ENCODE measurements around the gene PRELP.
"Not testable (repeated sequence)": the region's sequence is repeated elsewhere in the genome, so short reads cannot be mapped to it uniquely, and the experiment has no call there.

PRELP gene

DNA sequence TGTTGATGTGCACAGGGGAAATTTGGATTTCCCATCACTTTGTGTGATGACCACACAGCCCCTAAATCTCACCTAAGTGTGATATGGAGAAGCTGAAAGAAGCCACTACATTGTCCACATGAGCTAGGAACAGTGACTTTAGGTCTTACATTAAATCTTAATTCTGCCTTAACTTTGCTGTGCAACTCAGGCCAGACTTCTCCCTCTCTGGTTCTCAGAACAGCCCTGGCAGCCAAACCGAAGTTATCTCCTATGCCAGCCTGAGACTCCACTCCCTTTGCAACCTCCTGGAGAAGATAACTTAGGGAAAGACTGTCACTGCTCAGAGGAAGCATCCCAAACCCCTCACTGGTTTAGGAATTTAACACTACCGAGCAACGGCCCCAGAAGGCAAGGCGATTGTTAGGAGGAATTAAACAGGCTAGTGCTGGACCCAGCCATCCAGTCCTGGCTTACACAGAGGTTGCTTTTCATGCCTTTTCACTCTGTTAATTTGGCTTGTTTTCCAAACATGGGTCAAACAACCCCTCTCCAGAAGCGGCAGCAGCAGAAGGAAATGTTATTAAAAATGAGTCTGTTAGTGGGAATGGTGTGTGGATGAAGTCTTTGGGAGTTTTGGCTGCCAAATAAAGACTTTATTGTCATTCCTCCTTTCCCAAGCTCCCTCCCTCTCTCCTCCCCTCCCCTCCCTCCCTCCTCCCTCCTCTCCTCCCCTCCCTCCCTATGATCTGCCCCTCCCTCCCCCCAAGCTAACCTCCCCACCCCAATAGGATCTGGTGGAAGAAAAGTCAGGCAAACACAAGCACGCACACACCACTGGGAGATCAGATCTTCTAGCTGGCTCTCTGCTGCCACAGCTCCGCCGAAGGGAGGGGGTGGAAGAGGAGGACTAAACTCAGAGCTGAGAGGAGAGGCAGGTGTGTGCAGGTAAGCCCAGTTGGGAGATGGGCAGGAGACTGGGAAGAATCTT is at the start of gene PRELP:
Gene PRELP (plus strand): TSS at position 795 of the 970 bp plus-strand sequence. CDS start 7,379 bp downstream, outside the sequence.
- DNase-seq = peak; percentile 88

- DNase-seq = no peak
These were observed 49.2 kb upstream of the PRELP start for GRCh38 chr1:203426366-203426765.

GRCh38 chr1:203426870-203427269 is 48.7 kb upstream of the PRELP start:
- DNase-seq = no peak

DNA sequence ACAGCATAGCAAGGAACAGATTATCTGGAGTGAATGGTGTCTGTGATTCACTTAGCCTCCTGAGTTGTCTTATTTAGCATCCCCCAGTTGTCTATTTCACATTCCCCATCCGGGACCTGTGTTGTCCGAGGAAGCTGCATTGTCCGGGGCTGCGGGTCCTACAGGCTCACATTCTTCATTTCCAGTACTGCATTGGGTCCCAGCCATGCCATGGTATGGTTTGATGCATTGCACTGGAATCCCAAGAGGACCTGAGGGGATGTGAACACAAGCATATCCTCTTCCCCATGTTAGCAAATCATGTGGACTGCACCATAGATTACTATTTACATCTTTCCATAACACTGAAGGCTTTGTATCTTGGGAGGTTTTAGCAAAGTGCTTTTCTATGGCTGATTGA is 48.2 kb upstream of the PRELP start:
- DNase-seq = no peak

DNA sequence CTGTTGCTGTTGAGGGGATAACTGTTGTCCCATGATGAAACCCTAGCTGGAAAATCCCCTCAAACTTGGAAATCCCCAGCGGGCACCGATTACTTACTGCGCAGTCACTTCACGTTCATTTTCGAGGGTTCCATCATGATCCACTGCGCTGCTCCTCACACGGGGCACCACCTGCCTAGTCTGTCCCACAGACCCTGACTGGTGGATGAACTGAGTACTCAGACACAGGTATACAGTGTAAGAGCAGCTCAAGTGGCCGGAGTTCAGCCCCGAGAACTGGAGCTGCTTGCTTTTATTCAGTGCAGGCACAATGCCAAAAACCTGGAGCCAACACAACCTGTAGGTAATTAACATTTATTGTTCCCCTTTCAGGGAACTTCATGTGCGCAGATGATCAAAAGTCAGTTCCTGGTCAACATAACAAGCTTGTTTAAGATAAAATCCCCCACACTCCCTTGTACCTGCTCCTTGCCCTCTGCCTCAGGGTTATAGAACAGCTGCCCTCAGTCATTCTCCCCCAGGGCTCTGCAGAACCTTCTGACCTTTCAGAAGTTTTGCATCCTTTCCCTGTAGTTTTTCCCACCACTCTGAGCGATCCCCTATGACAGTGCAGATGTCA is 46.5 kb upstream of the PRELP start:
- DNase-seq = peak; percentile 60

DNA sequence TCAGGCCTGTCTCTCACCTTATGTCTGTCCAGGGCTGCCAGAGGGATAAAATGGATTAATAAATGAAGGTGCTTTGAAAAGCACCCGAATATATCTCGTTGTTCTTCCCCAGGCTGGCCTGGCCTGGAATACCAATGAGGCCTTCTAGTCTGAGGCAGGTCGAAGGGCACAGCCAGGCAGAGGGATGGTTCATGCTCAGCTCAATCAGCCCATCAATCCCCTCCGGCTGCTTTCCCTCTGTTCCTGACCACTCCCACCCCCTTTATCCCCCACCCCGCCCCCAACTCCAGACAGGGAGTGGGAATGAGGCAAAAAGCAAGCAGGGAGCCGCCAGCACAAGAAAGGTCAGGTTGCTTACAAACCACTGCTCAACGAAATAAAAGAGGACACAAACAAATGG is 40.0 kb upstream of the PRELP start:
- DNase-seq = no peak

DNA sequence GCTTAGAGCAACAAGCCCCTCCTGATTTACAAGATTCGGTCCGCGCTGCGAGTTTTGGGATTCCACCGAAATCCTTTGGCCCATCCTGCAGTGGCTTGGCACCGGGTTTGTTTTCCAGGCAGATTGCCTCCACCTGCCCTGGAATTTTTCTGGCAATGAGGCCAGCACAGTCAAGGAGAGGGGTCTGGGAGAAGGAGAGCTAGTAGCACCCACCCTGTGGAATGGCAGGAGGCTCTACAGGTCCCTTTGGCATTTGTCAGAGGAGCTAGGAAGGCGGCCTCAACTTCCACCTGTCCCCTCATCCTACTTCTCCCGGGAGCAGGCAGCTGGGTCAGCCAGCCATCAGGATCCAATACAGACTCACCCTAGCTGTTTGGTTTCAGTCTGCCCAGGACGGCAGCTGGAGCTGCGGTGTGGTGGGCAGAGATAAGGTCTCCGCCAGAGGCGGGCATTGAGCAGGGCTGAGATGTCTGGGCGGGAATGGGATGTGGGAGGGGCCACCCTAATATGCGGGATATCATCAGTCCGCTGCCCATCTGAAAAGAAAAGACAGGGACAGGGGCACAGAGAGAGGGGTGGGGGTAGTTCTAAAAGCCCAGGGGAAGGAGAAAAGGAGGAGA is 37.8 kb upstream of the PRELP start:
- no peak for DNase-seq

DNA sequence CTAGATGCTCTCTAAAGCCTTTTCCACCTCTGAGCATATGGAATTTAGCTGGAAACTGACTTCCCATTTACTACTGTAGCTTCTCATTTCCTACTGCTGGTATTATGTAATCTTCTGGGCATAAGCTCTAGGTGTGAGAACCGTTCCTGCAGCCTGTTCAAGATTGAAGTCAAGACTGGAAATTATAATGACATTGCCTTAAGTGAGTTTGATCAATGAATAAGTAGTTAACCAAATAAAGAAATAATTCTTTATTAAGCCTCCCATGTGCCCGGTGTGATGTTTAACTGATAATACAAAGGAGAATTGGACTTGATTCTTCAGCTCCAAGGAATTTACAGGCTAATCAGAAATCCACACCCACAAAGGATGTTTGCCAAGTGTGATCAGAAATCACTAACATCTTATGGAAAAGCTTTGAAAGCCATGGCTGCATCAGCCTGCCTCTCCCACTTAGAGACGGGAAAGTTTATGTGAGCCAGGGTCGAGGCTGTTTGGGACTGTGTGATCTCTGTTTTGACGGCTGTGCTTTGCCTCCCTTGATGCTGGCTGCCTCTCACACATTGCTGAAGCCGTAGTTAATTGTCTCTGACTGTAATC is 36.4 kb upstream of the PRELP start:
- no peak for DNase-seq

- no peak for DNase-seq
These were observed 34.8 kb upstream of the PRELP start for GRCh38 chr1:203440771-203441170.

- DNase-seq = no peak
These were observed 33.8 kb upstream of the PRELP start for GRCh38 chr1:203441766-203442165.

GRCh38 chr1:203442821-203443220 is 32.8 kb upstream of the PRELP start:
- no peak for DNase-seq

DNA sequence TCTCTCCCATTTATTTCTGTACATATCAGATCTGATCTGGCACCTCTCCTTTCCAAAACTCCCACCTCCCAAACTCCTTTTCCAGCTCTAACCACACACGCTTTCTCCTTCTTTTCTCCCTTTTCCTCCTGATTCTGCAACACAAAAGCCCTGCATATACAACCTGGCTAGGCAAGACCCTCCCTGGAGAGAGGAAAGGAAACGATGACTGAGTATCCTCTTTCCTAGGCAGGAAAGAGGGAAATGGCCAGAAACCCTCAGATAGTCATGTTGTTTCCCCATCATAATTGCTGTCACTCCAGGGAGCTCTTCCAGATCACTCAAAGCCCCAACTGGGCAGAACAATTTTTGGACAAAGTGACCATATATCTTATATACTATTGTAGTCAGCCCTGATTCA is 32.3 kb upstream of the PRELP start:
- no peak for DNase-seq

DNA sequence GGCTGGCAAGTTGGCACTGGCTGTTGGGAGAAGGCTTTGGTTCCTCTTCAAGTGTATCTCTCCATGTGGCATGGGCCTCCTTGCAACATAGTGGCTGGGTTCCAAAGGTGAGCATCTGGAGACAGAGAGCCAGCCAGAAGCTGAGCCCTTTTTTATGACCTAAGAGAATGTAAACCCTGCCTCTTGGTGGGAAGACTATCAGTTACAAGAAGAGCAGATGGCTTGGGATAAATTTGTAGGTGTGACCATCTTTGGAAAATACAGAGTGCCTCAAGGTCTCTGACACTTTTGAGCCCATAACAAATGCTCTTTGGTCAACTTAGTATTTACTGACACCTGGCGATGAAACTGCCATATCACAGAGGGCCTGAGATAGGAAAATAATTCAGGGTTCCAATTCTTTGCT is 31.4 kb upstream of the PRELP start:
- no peak for DNase-seq

DNA sequence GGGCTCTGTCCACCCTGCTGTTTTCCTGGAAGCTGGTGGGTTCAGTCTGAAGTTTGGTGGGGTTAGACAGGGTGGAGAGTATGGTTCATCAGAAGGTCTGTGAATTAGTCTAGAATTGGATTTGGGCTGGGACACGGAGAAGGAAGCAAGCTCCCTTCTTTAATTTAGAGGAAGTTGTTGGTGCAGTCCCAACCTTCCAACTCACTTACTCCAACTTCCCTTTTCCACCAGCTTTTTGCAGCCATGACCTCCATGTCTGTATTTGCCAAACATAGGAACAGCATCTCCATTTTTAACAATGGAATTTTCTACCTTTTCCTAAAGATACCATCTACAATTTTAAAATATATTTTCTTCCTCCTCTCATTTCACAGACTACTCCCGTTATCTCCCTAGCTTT is 28.5 kb upstream of the PRELP start:
- DNase-seq = no peak

- not testable (repeated sequence) for DNase-seq
These were observed 28.0 kb upstream of the PRELP start for GRCh38 chr1:203447598-203447997.

DNA sequence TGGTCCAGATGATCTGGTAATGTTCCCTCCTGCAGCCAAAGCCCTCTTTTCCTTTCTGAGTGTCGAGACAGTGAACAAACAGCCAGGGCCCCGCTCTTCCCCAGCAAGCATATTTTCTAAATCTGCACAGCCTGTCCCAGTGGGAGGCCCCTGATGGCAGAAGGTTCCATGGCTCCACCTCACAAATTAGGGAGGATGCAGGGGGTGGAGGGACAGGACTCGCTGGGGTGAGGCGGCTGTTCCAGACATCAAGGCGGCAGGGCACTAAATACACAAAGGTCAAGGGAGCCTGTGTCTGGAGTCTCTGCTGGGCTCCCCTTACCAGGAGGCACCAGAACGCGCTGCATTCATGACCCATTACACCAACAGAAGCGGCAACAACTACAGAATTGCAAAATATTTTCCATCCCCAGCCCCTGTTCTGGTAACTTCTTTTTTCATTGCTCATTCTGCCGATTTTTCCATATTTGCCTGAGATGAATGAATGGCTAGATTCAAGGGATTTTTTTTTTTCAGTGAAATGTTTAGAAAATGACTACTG is 27.0 kb upstream of the PRELP start:
- no peak for DNase-seq

GRCh38 chr1:203450001-203450400 is 25.6 kb upstream of the PRELP start:
- no peak for DNase-seq

DNA sequence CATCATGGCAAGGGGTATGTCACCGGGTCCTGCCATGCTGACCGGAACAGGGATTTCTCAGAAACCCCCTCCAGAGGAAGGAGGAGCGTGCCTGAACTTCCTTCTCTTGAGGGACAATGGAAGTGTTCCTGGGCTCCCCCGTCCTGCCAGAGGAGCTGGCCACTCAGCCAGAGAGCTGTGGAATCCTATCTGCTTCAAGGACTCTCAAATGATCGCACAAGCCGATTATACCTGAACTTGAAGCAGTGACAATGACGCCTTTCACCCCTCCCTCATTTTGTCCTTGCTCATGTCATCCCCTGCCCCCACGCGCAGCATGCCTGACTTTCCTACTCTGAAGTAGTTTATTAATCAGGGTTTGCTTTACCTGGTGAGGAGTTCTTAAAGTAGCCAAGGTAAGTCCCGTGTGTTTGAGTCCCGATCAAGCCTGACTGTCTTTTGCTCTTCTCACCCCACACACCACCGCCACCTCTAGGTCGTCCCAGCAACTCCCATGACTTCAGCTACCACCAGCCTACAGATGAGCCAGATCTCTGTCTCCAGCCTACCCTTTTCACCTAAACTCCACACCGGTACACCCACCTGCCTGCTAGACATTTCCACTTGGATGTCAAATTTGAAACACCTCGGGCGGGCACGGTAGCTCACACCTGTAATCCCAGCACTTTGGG is 25.0 kb upstream of the PRELP start:
- no peak for DNase-seq

DNA sequence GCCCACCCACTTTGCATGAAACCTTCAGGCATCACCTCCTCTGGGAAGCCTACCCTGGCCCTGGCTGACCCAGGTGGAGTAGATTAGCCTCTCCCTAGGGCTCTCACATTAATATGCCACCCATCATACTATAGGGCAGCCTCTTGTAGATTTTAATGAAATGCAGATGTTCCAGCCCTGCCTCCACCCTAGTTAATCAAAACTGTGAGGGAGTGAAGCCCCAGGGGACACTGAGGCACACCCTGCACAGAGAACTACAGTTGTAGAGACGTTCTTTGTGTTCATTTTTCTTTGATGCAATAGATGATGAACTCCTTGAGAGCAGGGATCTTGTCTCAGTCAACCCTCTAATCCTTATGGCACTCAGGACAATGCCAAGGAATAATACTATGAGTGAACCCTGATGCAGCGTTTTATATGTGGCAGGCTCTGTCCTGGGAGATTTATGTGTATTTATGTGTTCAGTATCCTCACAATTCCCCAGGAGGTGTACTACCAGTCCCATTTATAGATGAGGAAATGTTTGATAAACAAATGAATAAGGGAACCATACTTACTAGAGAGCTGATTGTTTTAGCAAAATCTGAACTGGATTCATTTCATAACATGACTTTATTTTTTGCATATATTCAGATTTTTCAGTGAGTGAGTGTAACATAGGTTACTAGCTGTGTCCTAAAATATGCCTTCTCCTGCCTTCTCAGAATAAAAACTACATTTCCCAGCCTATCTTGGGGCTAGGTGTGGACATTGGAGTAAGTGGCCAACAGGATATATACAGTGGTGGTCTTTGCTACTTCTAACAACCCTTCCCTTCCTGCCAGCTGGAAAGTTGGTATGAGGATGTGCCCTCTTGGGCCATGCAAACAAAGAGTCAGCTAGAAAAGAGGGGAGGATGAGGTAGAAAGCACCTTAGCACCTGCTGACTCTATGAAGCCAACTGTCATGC is 23.5 kb upstream of the PRELP start:
- no peak for DNase-seq

DNA sequence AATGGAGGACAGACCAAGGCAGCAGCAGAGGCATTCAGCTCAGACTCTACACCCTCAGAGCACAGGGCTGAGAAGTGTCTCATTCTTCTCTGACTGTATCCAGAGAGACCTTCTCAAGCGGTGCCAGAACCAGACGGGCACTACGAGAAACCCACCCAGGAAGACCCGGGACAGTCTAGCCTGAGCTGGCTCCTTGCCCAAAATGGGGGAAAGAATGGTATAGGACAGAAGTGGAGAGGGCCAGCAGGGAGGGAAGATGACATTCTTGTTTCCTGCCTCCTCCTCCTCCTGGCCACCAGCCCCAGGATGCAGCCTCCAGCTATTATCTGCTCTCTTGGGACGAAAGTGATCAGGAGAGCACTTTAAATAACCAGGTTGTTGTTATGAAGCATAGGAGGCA is 22.6 kb upstream of the PRELP start:
- DNase-seq = no peak

- DNase-seq = no peak
These were observed 22.0 kb upstream of the PRELP start for GRCh38 chr1:203453616-203454015.

Measured in NCI-H510A treated with DMSO at 0.1 percent for 48 hours (cell line).